Measurements from ENCODE around the gene KLHL2.

DNA sequence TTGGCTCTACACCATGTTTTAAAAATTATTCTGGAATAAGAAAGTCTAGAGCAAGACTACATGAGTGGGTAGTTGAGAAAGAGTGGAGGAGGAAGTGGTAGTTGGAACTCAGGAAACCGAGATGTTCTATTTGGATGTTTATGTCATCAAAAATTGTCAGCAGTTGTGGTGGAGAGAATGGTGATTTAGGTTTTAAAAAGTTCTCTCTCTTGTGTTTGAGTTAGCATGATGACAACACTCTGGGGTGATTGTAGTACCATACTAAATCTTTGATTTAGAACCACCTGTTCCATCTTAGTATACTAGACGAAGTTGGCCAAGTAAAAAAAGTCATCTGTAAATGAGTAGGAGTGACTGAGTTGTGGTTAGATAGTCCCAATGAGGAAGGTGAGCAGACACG, 40.7 kb downstream of the KLHL2 start:
- TF ChIP-seq EZH2 (IDR thresholded peaks at IDR 0.05; ENCODE audit: insufficient read depth, low read length) = no peak
- TF ChIP-seq, protein P1, sequence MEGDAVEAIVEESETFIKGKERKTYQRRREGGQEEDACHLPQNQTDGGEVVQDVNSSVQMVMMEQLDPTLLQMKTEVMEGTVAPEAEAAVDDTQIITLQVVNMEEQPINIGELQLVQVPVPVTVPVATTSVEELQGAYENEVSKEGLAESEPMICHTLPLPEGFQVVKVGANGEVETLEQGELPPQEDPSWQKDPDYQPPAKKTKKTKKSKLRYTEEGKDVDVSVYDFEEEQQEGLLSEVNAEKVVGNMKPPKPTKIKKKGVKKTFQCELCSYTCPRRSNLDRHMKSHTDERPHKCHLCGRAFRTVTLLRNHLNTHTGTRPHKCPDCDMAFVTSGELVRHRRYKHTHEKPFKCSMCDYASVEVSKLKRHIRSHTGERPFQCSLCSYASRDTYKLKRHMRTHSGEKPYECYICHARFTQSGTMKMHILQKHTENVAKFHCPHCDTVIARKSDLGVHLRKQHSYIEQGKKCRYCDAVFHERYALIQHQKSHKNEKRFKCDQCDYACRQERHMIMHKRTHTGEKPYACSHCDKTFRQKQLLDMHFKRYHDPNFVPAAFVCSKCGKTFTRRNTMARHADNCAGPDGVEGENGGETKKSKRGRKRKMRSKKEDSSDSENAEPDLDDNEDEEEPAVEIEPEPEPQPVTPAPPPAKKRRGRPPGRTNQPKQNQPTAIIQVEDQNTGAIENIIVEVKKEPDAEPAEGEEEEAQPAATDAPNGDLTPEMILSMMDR (IDR thresholded peaks at IDR 0.05; ENCODE audit: insufficient read depth, low read depth, low read length) = no peak

Data from astrocyte (in vitro differentiated cells and primary cell).